WTC11 (cell line): ENCODE data around the gene MYH14. TPM values are rescaled to one million over a fixed set of nuclear protein-coding genes. Genes with fewer than 3 reads are reported as not detected.

Source experiments
- CBFB ChIP-seq: sonication (generic); formaldehyde crosslinking; IDR thresholded peaks from 2 replicates; pipeline ENCODE4 v1.8.1; 2022; ENCODE audit warnings: mild to moderate bottlenecking, low read depth, missing genetic modification reagents
- E2F1 ChIP-seq: sonication (generic); formaldehyde crosslinking; IDR thresholded peaks from 2 replicates; pipeline ENCODE4 v1.8.0; 2022; ENCODE audit warnings: mild to moderate bottlenecking, missing genetic modification reagents
- E2F4 ChIP-seq: sonication (generic); formaldehyde crosslinking; IDR thresholded peaks from 2 replicates; pipeline ENCODE4 v1.8.1; 2022; ENCODE audit warnings: low read depth, mild to moderate bottlenecking, moderate library complexity, missing genetic modification reagents, borderline replicate concordance
- E2F5 ChIP-seq: sonication (generic); formaldehyde crosslinking; IDR thresholded peaks from 2 replicates; pipeline ENCODE4 v1.8.1; 2022; ENCODE audit warnings: mild to moderate bottlenecking, moderate library complexity, missing genetic modification reagents
- ELF4 ChIP-seq: sonication (generic); formaldehyde crosslinking; IDR thresholded peaks from 2 replicates; pipeline ENCODE4 v1.8.1; 2022; ENCODE audit warnings: low read depth, mild to moderate bottlenecking, moderate library complexity, missing genetic modification reagents
- FOXK1 ChIP-seq: sonication (generic); formaldehyde crosslinking; IDR thresholded peaks from 2 replicates; pipeline ENCODE4 v1.8.0; 2022; ENCODE audit warnings: mild to moderate bottlenecking, moderate library complexity, missing genetic modification reagents
- GABPB1 ChIP-seq: sonication (generic); formaldehyde crosslinking; IDR thresholded peaks from 2 replicates; pipeline ENCODE4 v1.8.1; 2023; ENCODE audit warnings: mild to moderate bottlenecking, missing genetic modification reagents
- HMGA2 ChIP-seq: fragments of 250-450 bp; sonication (Bioruptor Pico); IDR thresholded peaks from 2 replicates; pipeline ENCODE4 v1.4.0; 2021; ENCODE audit warnings: mild to moderate bottlenecking, moderate library complexity
- JUN ChIP-seq: sonication (generic); formaldehyde crosslinking; IDR thresholded peaks from 2 replicates; pipeline ENCODE4 v1.8.0; 2023; ENCODE audit warnings: mild to moderate bottlenecking, missing genetic modification reagents
- KAT7 ChIP-seq: sonication (generic); formaldehyde crosslinking; IDR thresholded peaks from 2 replicates; pipeline ENCODE4 v1.8.1; 2023; ENCODE audit warnings: missing genetic modification reagents, mild to moderate bottlenecking, borderline replicate concordance
- MAX ChIP-seq: sonication (generic); formaldehyde crosslinking; IDR thresholded peaks from 2 replicates; pipeline ENCODE4 v1.8.0; 2022; ENCODE audit warnings: mild to moderate bottlenecking, missing genetic modification reagents
- NFATC4 ChIP-seq: fragments of 250-450 bp; sonication (Bioruptor Pico); IDR thresholded peaks from 2 replicates; pipeline ENCODE4 v1.9.0; 2021; ENCODE audit warnings: mild to moderate bottlenecking
- NFE2L1 ChIP-seq: sonication (generic); formaldehyde crosslinking; IDR thresholded peaks from 2 replicates; pipeline ENCODE4 v1.8.1; 2023; ENCODE audit warnings: missing genetic modification reagents
- NFYB ChIP-seq: sonication (generic); formaldehyde crosslinking; conservative IDR thresholded peaks from 2 replicates; pipeline ENCODE4 v1.8.0; 2022; ENCODE audit warnings: low read depth, missing genetic modification reagents
- OVOL2 ChIP-seq: fragments of 250-450 bp; sonication (Bioruptor Pico); IDR thresholded peaks from 2 replicates; pipeline ENCODE4 v1.9.0; 2021; ENCODE audit warnings: mild to moderate bottlenecking, borderline replicate concordance
- PREB ChIP-seq: sonication (generic); formaldehyde crosslinking; IDR thresholded peaks from 2 replicates; pipeline ENCODE4 v1.8.1; 2022; ENCODE audit warnings: mild to moderate bottlenecking, missing genetic modification reagents, moderate library complexity, borderline replicate concordance
- RORB ChIP-seq: fragments of 250-450 bp; sonication (Bioruptor Pico); IDR thresholded peaks from 2 replicates; pipeline ENCODE4 v1.9.0; 2021; ENCODE audit warnings: mild to moderate bottlenecking
- SMAD3 ChIP-seq: sonication (generic); formaldehyde crosslinking; IDR thresholded peaks from 2 replicates; pipeline ENCODE4 v1.8.0; 2022; ENCODE audit warnings: missing genetic modification reagents, mild to moderate bottlenecking, borderline replicate concordance
- TEAD1 ChIP-seq: sonication (generic); formaldehyde crosslinking; IDR thresholded peaks from 2 replicates; pipeline ENCODE4 v1.8.0; 2022; ENCODE audit warnings: mild to moderate bottlenecking, missing genetic modification reagents
- USF1 ChIP-seq: sonication (generic); formaldehyde crosslinking; IDR thresholded peaks from 2 replicates; pipeline ENCODE4 v1.8.0; 2022; ENCODE audit warnings: mild to moderate bottlenecking, missing genetic modification reagents
- USF2 ChIP-seq: sonication (generic); formaldehyde crosslinking; IDR thresholded peaks from 2 replicates; pipeline ENCODE4 v1.8.1; 2023; ENCODE audit warnings: mild to moderate bottlenecking, missing genetic modification reagents, moderate library complexity
- ZMAT4 ChIP-seq: fragments of 250-450 bp; sonication (Bioruptor Pico); IDR thresholded peaks from 2 replicates; pipeline ENCODE4 v1.9.0; 2021; ENCODE audit warnings: mild to moderate bottlenecking
- ZNF232 ChIP-seq: sonication (generic); formaldehyde crosslinking; IDR thresholded peaks from 2 replicates; pipeline ENCODE4 v1.8.0; 2022; ENCODE audit warnings: mild to moderate bottlenecking, missing genetic modification reagents
- ZNF317 ChIP-seq: sonication (generic); formaldehyde crosslinking; IDR thresholded peaks from 2 replicates; pipeline ENCODE4 v1.8.1; 2023; ENCODE audit warnings: low read depth, mild to moderate bottlenecking, moderate library complexity, missing genetic modification reagents, borderline replicate concordance
- ZNF532 ChIP-seq: fragments of 250-450 bp; sonication (Bioruptor Pico); IDR thresholded peaks from 2 replicates; pipeline ENCODE4 v1.9.0; 2021; ENCODE audit warnings: mild to moderate bottlenecking, borderline replicate concordance
- ZSCAN18 ChIP-seq: fragments of 250-450 bp; sonication (Bioruptor Pico); IDR thresholded peaks from 2 replicates; pipeline ENCODE4 v2.1.2; 2022; ENCODE audit warnings: mild to moderate bottlenecking, moderate library complexity
- total RNA-seq: library from RNA; stranded (reverse); gene quantifications from 3 replicates; pipeline ENCODE4 v1.2.3, GENCODE V29; 2021

The MYH14 gene
- total RNA-seq, 1 experiment from 2014 or later, result 25.8 TPM

- TF ChIP-seq RORB (CRISPR knock-in tag) (no peak), NFYB (CRISPR knock-in tag) (no peak), ELF4 (0 out of 2 replicates have a peak, but pooled peaks have one; percentile 40), OVOL2 (CRISPR knock-in tag) (no peak), NFE2L1 (CRISPR knock-in tag) (0 out of 2 replicates have a peak, but pooled peaks have one; percentile 70), ZNF317 (CRISPR knock-in tag) (no peak), USF2 (CRISPR knock-in tag) (peak; percentile 50), FOXK1 (CRISPR knock-in tag) (peak; percentile 86), E2F1 (no peak), ZNF532 (CRISPR knock-in tag) (no peak), GABPB1 (no peak), ZSCAN18 (CRISPR knock-in tag) (no peak), HMGA2 (CRISPR knock-in tag) (no peak), NFATC4 (CRISPR knock-in tag) (no peak), PREB (CRISPR knock-in tag) (no peak), E2F5 (no peak), USF1 (CRISPR knock-in tag) (peak; percentile 10; the same call in 1 of the 2 replicates), E2F4 (no peak), CBFB (peak; percentile 94; the same call in 1 of the 2 replicates), ZMAT4 (no peak), JUN (CRISPR knock-in tag) (0 out of 2 replicates have a peak, but pooled peaks have one; percentile 31), ZNF232 (CRISPR knock-in tag) (0 out of 2 replicates have a peak, but pooled peaks have one; percentile 69), SMAD3 (CRISPR knock-in tag) (peak; percentile 75; the same call in 1 of the 2 replicates), MAX (CRISPR knock-in tag) (peak; percentile 66), TEAD1 (peak; percentile 97), KAT7 (CRISPR knock-in tag) (no peak; the same call in 1 of the 2 replicates)
These were observed 122.1 kb downstream of the MYH14 start (continued) for GRCh38 chr19:50325310-50326100.
